Measurements from ENCODE around the gene PRXL2B. TPM values are rescaled to one million over a fixed set of nuclear protein-coding genes. Genes with fewer than 3 reads are reported as not detected.

Gene PRXL2B
- total and polyA plus RNA-seq, 12 donors = 3.7 to 12.0 (median 5.4) TPM

DNA sequence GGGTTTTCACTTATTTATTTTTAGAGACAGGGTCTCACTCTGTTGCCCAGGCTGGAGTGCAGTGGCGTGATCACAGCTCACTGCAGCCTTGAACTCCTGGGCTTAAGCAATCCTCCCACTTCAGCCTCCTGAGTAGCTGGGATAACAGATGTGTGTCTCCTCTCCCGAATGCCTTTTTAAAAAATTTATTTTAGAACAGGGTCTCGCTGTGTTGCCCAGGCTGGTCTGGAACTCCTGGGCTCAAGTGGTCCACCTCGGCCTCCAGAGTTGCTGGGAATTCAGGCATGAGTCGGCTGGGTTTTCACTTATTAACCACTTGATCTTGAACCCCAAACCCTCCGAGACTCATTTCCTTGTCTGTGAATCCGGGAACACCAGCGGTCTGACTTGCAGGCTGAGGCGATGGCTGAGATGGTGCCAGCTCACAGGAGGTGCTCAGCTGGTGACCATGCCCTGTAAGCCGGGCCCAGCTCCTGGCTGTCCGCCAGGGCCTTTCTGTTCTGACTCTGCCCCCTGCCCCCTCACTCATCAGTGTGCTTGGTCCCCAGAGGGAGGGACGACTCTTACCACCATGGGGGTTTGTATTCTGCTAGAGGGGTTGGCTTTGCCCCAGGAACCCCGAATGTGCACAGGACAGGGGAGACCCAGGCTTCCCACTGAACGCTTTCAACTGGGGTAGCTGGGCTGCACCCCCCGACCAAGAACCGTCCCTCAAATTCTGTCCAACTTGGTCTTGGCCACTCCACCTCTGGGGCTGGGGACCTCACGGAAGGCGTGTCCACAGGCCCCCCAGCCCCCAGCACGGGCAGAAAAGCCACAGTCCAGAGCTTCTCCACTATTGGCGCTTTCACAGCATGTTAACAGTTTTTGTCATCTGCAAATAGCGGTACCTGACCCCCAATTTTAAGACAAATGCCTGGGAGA, 23.7 kb downstream of the PRXL2B start:
- Histone ChIP-seq H3K27ac (no peak overlapping the region), H3K9me3 (peaks cover 0 to 23% (median 9%) of the 10 kb centered on the region in 11 donors), H3K27me3 (peaks cover 0 to 54% (median 11%) of the 10 kb centered on the region in 7 donors), H3K4me3 (no peak overlapping the region), H3K36me3 (no peaks in the 10 kb centered on the region), H3K4me1 (peaks cover 0 to 21% (median 5%) of the 10 kb centered on the region in 9 donors)
- intact Hi-C loops (cut with DNase I) = loop anchor here in 1 of 10 donors (10.0 kb wide), 1 partner anchor 165 kb away; no protein-coding TSS in a partner anchor
- no peak for ATAC-seq
- peak in 1 of 2 donors; percentile 13 for DNase-seq
- TF ChIP-seq, protein P1, sequence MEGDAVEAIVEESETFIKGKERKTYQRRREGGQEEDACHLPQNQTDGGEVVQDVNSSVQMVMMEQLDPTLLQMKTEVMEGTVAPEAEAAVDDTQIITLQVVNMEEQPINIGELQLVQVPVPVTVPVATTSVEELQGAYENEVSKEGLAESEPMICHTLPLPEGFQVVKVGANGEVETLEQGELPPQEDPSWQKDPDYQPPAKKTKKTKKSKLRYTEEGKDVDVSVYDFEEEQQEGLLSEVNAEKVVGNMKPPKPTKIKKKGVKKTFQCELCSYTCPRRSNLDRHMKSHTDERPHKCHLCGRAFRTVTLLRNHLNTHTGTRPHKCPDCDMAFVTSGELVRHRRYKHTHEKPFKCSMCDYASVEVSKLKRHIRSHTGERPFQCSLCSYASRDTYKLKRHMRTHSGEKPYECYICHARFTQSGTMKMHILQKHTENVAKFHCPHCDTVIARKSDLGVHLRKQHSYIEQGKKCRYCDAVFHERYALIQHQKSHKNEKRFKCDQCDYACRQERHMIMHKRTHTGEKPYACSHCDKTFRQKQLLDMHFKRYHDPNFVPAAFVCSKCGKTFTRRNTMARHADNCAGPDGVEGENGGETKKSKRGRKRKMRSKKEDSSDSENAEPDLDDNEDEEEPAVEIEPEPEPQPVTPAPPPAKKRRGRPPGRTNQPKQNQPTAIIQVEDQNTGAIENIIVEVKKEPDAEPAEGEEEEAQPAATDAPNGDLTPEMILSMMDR (IDR thresholded peaks at IDR 0.05) = no peak
- WGBS, 2 donors = 72% methylated on average over 21 of the region's 21 CpGs

DNA sequence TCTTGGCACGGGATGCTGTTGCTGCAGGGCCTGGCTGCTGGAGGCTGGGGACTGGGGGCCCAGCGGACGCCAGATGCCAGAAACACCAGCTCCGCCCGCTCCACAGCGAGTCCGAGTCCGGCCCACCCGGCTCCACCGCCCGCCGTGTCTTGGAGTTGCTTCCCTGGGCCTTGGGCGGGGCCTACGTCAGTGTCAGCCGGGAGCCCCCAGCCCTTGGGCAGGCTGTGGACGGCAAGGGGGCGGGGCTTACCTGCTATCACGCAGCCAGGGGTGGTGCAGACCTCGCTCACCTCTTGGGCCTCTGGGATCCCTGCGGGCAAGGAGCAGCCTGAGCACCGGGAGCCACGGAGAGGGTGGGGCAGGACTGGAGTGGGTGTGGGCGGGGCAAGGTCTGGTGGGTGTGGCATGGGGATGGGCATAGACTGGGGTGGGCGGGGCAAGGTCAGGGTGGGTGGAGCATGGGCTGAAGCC, 24.5 kb downstream of the PRXL2B start:
- WGBS, 2 donors = 8 to 11% methylated on average over 24 of the region's 24 CpGs
- ATAC-seq = peak in 2 of 8 donors; percentile 41 to 56
- intact Hi-C loops (cut with DNase I) = loop anchor here in 1 of 10 donors (10.0 kb wide), 1 partner anchor 166 kb away; no protein-coding TSS in a partner anchor
- H3K27me3 ChIP-seq = peaks cover 0 to 48% (median 11%) of the 10 kb centered on the region in 7 donors
- peak in 1 of 2 donors; percentile 31 for DNase-seq
- H3K4me1 ChIP-seq = peaks cover 0 to 21% (median 5%) of the 10 kb centered on the region in 9 donors
- peaks cover 0 to 31% (median 9%) of the 10 kb centered on the region in 11 donors for H3K9me3 ChIP-seq
- no peak overlapping the region for H3K4me3 ChIP-seq
- no peak overlapping the region for H3K27ac ChIP-seq
- TF ChIP-seq, protein P1 (IDR thresholded peaks at IDR 0.05) = no peak
- H3K36me3 ChIP-seq = no peaks in the 10 kb centered on the region

DNA sequence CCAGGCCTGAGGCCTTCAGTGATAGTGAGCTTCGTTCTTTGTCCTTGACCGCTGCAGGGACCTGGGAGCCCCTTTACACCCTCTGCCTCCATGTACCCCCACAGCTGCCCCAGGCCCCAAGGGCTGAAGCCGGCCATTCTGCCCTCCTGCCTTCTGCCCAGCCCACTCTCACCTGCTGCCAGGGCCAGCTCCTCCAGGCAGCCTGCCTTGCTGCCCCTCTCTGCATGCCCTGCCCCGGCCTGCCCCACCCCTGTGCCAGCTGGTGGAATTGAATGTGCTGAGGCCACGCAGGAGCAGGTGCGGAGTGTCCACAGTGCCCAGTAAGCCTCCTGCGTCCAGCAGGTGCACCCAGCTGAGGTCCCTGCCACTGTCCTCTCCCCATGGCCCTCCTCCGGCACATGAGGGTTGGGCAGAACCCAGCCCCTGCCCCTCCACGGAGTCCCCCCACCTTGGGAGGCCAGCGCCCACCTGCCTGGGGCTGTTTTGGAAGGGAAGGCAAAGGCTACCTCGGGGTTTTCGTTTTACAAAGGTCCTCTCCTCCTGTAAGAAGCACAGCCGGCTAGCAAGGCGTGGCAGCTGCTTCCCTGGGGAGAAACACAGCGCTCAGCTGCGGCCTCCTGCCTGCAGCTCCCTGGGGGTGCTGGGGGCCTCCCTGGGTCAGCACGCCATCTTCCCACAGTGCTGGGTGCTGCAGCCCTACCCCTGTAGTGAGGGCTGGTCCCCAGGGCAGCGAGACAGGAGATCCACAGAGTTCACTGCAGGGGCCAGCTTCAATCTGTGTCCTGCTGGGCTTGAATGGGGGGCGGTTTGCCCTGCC, 25.3 kb downstream of the PRXL2B start:
- peaks cover 0 to 47% (median 11%) of the 10 kb centered on the region in 7 donors for H3K27me3 ChIP-seq
- WGBS, 2 donors = 78 to 83% methylated on average over 17 to 19 of the region's 19 CpGs
- no peak overlapping the region for H3K4me3 ChIP-seq

More for the DNA sequence above, 25.3 kb downstream of the PRXL2B start:
- ATAC-seq = no peak
- intact Hi-C loops (cut with DNase I) = loop anchor here in 1 of 10 donors (10.0 kb wide), 1 partner anchor 167 kb away; no protein-coding TSS in a partner anchor
- Histone ChIP-seq H3K36me3 (no peaks in the 10 kb centered on the region), H3K9me3 (peaks cover 0 to 38% (median 9%) of the 10 kb centered on the region in 11 donors), H3K4me1 (peaks cover 0 to 15% (median 5%) of the 10 kb centered on the region in 9 donors), H3K27ac (no peak overlapping the region)
- DNase-seq = no peak
- TF ChIP-seq, protein P1 (IDR thresholded peaks at IDR 0.05) = no peak

All from heart right ventricle (tissue), 16 donors.